CD8-positive, alpha-beta memory T cell (primary cell): ENCODE results near the gene SAMD8. TPM values are rescaled to one million over a fixed set of nuclear protein-coding genes. Genes with fewer than 3 reads are reported as not detected.
A peak's percentile ranks its signal among the peaks of the same experiment; 100 is the strongest.

Source experiments
- CTCF ChIA-PET: fragments of 350-600 bp; sonication (Branson Sonifier 250); formaldehyde crosslinking; loops from one replicate; lab custom pipeline; 2021; ENCODE audit warnings: antibody characterized with exemption; lab: Charles Lee
- POLR2A ChIA-PET: fragments of 350-600 bp; sonication (Branson Sonifier 250); formaldehyde crosslinking; loops from one replicate; lab custom pipeline; 2021; ENCODE audit warnings: antibody characterized with exemption; lab: Charles Lee
- DNase-seq, 5 donors: peaks; one replicate each; pipeline versions ENCODE4 v3.0.0 to v3.0.0-alpha.2; 2020 to 2022; ENCODE audit warnings: mixed read lengths in 1 of 5
- H3K27ac ChIP-seq: one replicate; pipeline ENCODE4 v1.7.0; 2013; ENCODE audit warnings: low read depth, mild to moderate bottlenecking, low read length, moderate library complexity
- H3K27me3 ChIP-seq: 2 replicates; pipeline ENCODE4 v1.7.0; 2013; ENCODE audit warnings: low read length, mild to moderate bottlenecking; ENCODE audit not compliant: insufficient read depth, poor library complexity, severe bottlenecking
- H3K36me3 ChIP-seq: 2 replicates; pipeline ENCODE4 v1.7.0; 2013; ENCODE audit warnings: mild to moderate bottlenecking, low read length, moderate library complexity; ENCODE audit not compliant: insufficient read depth
- H3K4me1 ChIP-seq: 2 replicates; pipeline ENCODE4 v1.7.0; 2013; ENCODE audit warnings: mild to moderate bottlenecking, low read length, moderate library complexity; ENCODE audit not compliant: insufficient read depth
- H3K4me3 ChIP-seq: 2 replicates; pipeline ENCODE4 v1.7.0; 2013; ENCODE audit warnings: mild to moderate bottlenecking, low read length
- H3K9me3 ChIP-seq: 2 replicates; pipeline ENCODE4 v1.7.0; 2013; ENCODE audit warnings: mild to moderate bottlenecking, low read length
- H3K27ac Mint-ChIP-seq, 8 donors: one replicate each; pipeline ENCODE4 v1.8.0; 2020 to 2021; ENCODE audit warnings: mixed read lengths in 8 of 8, mild to moderate bottlenecking in 6 of 8, inconsistent platforms in 3 of 8, moderate library complexity in 3 of 8
- H3K27me3 Mint-ChIP-seq, 2 donors: one replicate each; pipeline ENCODE4 v1.8.0; 2020 to 2021; ENCODE audit warnings: mixed read lengths in 2 of 2, mild to moderate bottlenecking in 1 of 2, moderate library complexity in 1 of 2
- H3K36me3 Mint-ChIP-seq, 3 donors: one replicate each; pipeline ENCODE4 v1.8.0; 2020 to 2021; ENCODE audit warnings: mixed read lengths in 3 of 3, inconsistent platforms in 1 of 3, mild to moderate bottlenecking in 1 of 3
- H3K4me1 Mint-ChIP-seq, 3 donors: one replicate each; pipeline ENCODE4 v1.8.0; 2020 to 2021; ENCODE audit warnings: mixed read lengths in 3 of 3, inconsistent platforms in 1 of 3, mild to moderate bottlenecking in 1 of 3
- H3K4me3 Mint-ChIP-seq, 7 donors: one replicate each; pipeline ENCODE4 v1.8.0; 2020 to 2021; ENCODE audit warnings: mixed read lengths in 7 of 7, mild to moderate bottlenecking in 6 of 7, moderate library complexity in 4 of 7, inconsistent platforms in 2 of 7
- H3K9me3 Mint-ChIP-seq, 5 donors: one replicate each; pipeline ENCODE4 v1.8.0; 2020 to 2022; ENCODE audit warnings: mixed read lengths in 5 of 5, mild to moderate bottlenecking in 3 of 5, moderate library complexity in 2 of 5, inconsistent platforms in 1 of 5
- polyA plus RNA-seq: library from polyadenylated mRNA; unstranded; fragments of 300-500 nt; fragmentation: Illumina TruSeq; gene quantifications from one replicate; pipeline ENCODE4 v1.2.3, GENCODE V29; 2021
- total RNA-seq, 2 experiments: library from RNA; stranded (reverse); gene quantifications; one replicate each; pipeline ENCODE4 v1.2.3, GENCODE V29; 2021

The SAMD8 gene
- total and polyA plus RNA-seq, 3 experiments from 2014 or later: 5.9 to 16.4 (median 15.0) TPM

DNA sequence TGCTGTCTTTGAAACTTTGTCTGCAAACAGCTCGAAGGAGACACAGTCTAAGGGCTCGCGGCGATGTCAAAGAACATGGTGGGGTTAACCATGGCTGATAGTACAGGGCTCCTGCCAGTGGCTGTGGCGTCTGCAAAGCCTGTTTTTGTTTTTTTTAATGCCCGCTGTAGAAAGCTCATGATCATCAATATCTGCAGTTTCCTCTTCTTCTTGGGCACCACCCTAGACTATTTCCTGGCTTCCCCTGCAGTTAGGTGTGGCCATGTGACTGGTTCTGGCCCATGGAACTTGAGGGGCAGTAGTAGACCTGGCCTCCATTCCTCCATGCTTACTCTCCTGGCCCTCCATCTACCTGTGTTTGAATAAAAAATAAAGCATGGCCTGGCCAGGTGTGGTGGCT lies 21.8 kb upstream of the SAMD8 start:
- DNase-seq: no peak
- Mint-ChIP-seq H3K4me3 (no peak overlapping the region), H3K9me3 (no peaks in the 10 kb centered on the region), H3K36me3 (no peaks in the 10 kb centered on the region), H3K27me3 (peaks cover 0 to 3% of the 10 kb centered on the region in 2 donors), H3K4me1 (peaks cover 4 to 13% (median 7%) of the 10 kb centered on the region in 3 donors), H3K27ac (peak overlapping the region in 1 of 8 donors; percentile 47)
- Histone ChIP-seq H3K9me3 (no peaks in the 10 kb centered on the region), H3K27ac (no peak overlapping the region), H3K4me1 (no peaks in the 10 kb centered on the region), H3K36me3 (no peaks in the 10 kb centered on the region), H3K27me3 (no peaks in the 10 kb centered on the region), H3K4me3 (no peak overlapping the region)
- POLR2A ChIA-PET: interaction anchor here (0.6 kb wide), 1 partner anchor 889 kb away, joined by 3 read pairs; no protein-coding TSS in a partner anchor
- CTCF ChIA-PET: interaction anchor here (1.8 kb wide), 1 partner anchor 9 kb away, joined by 5 read pairs; no protein-coding TSS in a partner anchor

DNA sequence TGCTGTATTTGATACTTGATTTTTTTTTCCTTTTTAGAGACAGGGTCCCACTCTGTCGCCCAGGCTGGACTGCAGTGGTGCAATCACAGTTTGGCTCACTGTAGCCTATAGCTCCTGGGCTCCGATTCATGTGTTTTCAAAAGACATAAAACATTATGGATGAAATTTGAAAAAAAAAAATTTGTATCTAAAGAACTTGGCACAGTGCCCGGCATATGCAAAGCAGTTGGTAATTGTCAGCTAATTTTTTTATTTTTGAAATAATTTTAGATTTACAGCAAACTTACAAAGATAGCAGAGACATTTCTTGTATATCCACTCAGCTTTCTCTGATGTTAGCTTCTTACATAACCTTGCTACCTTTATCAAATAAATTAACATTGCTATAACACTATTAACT lies 20.3 kb upstream of the SAMD8 start:
- no peak overlapping the region for H3K27ac Mint-ChIP-seq
- CTCF ChIA-PET: interaction anchor here (1.5 kb wide), 1 partner anchor 9 kb away, joined by 4 read pairs; no protein-coding TSS in a partner anchor
- DNase-seq: no peak
- Histone ChIP-seq H3K4me3 (no peak overlapping the region), H3K27me3 (no peaks in the 10 kb centered on the region), H3K9me3 (no peaks in the 10 kb centered on the region), H3K27ac (no peak overlapping the region), H3K4me1 (no peaks in the 10 kb centered on the region), H3K36me3 (no peaks in the 10 kb centered on the region)
- POLR2A ChIA-PET: no interaction called here
- no peaks in the 10 kb centered on the region for H3K36me3 Mint-ChIP-seq
- H3K4me3 Mint-ChIP-seq: no peak overlapping the region
- H3K4me1 Mint-ChIP-seq: peaks cover 4 to 13% (median 7%) of the 10 kb centered on the region in 3 donors
- peaks cover 0 to 3% of the 10 kb centered on the region in 2 donors for H3K27me3 Mint-ChIP-seq
- H3K9me3 Mint-ChIP-seq: no peaks in the 10 kb centered on the region

DNA sequence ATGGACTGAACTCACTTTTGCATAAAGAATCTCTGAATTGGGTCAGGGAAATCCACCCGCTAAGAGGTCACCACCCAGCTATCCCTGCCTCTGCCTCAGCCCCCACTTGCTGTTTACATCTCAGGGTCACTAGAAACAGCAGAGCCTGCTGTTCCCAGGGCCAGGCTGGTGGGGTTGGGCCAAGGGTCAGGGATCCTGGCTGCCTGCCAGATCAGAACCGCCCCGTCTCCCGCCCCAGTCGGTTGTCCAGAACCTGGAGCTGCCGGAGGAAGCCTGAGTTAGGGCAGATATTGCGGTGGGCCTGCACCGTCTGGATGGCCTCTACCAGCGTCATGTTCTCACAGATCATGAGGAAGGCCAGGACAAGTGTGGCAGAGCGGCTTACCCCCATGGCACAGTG lies 17.0 kb upstream of the SAMD8 start:
- Histone ChIP-seq H3K9me3 (no peaks in the 10 kb centered on the region), H3K36me3 (no peaks in the 10 kb centered on the region), H3K27ac (no peak overlapping the region), H3K4me1 (no peaks in the 10 kb centered on the region), H3K4me3 (no peak overlapping the region), H3K27me3 (no peaks in the 10 kb centered on the region)
- ChIA-PET POLR2A (interaction anchor here (0.6 kb wide), 1 partner anchor 269 kb away, joined by 4 read pairs; no protein-coding TSS in a partner anchor), CTCF (interaction anchor here (1.6 kb wide), 1 partner anchor 11 kb away, joined by 4 read pairs; no protein-coding TSS in a partner anchor)
- Mint-ChIP-seq H3K36me3 (no peaks in the 10 kb centered on the region), H3K27ac (no peak overlapping the region), H3K4me3 (no peak overlapping the region), H3K27me3 (peaks cover 0 to 3% of the 10 kb centered on the region in 2 donors), H3K9me3 (no peaks in the 10 kb centered on the region), H3K4me1 (peaks cover 4 to 6% (median 4%) of the 10 kb centered on the region in 3 donors)
- no peak for DNase-seq

DNA sequence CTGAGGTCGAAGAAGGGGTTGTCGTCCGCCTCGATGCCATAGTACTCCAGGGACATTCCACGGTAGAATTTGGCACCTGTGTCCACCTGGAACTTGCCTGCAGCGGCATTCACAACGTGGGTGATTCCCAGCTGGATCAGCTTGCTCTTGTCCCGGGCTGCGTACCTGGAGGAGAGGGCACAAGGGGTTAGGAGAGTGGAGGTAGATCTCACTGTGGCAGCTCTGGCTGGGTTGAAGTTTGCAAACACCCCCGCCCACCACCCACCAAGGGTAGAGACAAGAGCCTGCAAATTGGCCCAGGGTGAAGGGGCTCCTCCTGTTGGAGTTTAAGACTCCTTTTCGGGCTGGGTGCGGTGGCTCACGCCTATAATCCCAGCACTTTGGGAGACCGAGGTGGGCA lies 15.8 kb upstream of the SAMD8 start:
- Mint-ChIP-seq H3K9me3 (no peaks in the 10 kb centered on the region), H3K36me3 (no peaks in the 10 kb centered on the region), H3K27me3 (peaks cover 0 to 3% of the 10 kb centered on the region in 2 donors), H3K4me3 (no peak overlapping the region), H3K4me1 (peaks cover 0 to 4% (median 1%) of the 10 kb centered on the region in 3 donors), H3K27ac (peak overlapping the region in 1 of 8 donors; percentile 24)
- DNase-seq: no peak
- no peaks in the 10 kb centered on the region for H3K36me3 ChIP-seq
- no peak overlapping the region for H3K27ac ChIP-seq
- no peaks in the 10 kb centered on the region for H3K27me3 ChIP-seq
- POLR2A ChIA-PET: no interaction called here
- H3K4me1 ChIP-seq: no peaks in the 10 kb centered on the region
- H3K9me3 ChIP-seq: no peaks in the 10 kb centered on the region
- CTCF ChIA-PET: interaction anchor here (1.6 kb wide), 1 partner anchor 10 kb away, joined by 4 read pairs; no protein-coding TSS in a partner anchor
- H3K4me3 ChIP-seq: no peak overlapping the region

DNA sequence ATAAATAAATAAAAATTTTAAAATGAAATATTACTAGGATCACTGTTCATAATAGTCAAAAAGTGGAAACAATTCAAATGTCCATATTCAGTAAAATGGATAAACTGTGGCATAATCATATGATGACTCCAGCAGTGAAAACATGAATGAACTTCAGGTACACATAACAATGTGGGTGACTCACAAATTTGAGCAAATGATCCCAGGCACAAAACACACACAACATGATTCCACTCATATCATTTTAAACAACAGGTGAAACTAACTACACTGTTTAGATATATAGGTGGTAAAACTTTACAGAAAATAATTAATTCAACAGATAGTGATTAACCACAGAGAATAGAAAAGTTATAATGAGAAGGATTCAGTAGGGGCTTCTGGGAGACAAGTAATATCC lies 14.7 kb upstream of the SAMD8 start:
- POLR2A ChIA-PET: interaction anchor here (0.6 kb wide), 1 partner anchor 845 kb away, joined by 4 read pairs; no protein-coding TSS in a partner anchor

DNA sequence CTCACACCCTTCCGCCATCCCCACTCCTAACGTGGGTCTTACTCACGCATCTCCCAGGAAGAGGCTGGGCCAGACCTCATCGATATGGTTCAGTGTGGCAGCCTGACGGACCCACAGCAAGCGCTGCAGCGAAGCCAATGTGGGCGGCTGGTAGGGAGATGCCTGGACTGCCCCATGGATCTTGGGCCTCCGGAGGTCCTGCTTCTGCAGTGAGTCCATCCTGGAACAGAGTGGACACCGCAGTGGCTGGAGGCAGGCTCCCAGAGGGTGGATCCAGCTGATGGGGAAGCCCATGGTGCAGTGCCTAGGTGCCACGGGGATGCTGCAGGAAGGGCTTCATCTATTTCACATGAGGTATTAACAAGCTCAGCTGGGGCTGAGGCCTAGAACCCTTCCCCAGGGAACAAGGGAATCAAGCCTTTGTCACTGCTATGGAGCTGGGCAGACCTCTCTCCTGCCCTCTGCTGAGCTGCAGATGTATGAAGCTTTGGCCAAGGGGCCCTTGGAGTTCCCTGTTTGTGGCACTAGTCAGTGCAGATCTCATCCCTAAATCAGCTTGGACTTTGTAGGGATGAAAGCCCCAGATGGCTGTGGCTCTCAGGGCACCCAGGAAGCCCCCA lies 13.7 kb upstream of the SAMD8 start:
- Mint-ChIP-seq H3K4me3 (no peak overlapping the region), H3K27ac (no peak overlapping the region), H3K27me3 (peaks cover 0 to 3% of the 10 kb centered on the region in 2 donors), H3K36me3 (no peaks in the 10 kb centered on the region), H3K4me1 (peaks cover 0 to 4% (median 2%) of the 10 kb centered on the region in 3 donors), H3K9me3 (no peaks in the 10 kb centered on the region)
- no peak for DNase-seq
- H3K4me3 ChIP-seq: no peak overlapping the region
- POLR2A ChIA-PET: no interaction called here
- H3K9me3 ChIP-seq: no peaks in the 10 kb centered on the region
- no peaks in the 10 kb centered on the region for H3K36me3 ChIP-seq
- H3K4me1 ChIP-seq: no peaks in the 10 kb centered on the region
- no peak overlapping the region for H3K27ac ChIP-seq
- CTCF ChIA-PET: interaction anchor here (0.7 to 2.2 kb wide), 6 partner anchors 9 to 947 kb away, joined by 3 to 9 read pairs (median 4); partner anchors contain the start of genes ADK, AP3M1 and COMTD1
- H3K27me3 ChIP-seq: no peaks in the 10 kb centered on the region

More for the DNA sequence above, 14.7 kb upstream of the SAMD8 start:
- Mint-ChIP-seq H3K4me3 (no peak overlapping the region), H3K27me3 (peaks cover 0 to 3% of the 10 kb centered on the region in 2 donors), H3K4me1 (peaks cover 0 to 4% (median 2%) of the 10 kb centered on the region in 3 donors), H3K27ac (peak overlapping the region in 1 of 8 donors; percentile 15), H3K9me3 (no peaks in the 10 kb centered on the region), H3K36me3 (no peaks in the 10 kb centered on the region)
- CTCF ChIA-PET: interaction anchor here (1.8 kb wide), 1 partner anchor 853 kb away, joined by 9 read pairs; no protein-coding TSS in a partner anchor
- no peak overlapping the region for H3K27ac ChIP-seq
- no peaks in the 10 kb centered on the region for H3K36me3 ChIP-seq
- no peaks in the 10 kb centered on the region for H3K9me3 ChIP-seq
- no peaks in the 10 kb centered on the region for H3K4me1 ChIP-seq
- no peak overlapping the region for H3K4me3 ChIP-seq
- H3K27me3 ChIP-seq: no peaks in the 10 kb centered on the region
- DNase-seq: no peak

DNA sequence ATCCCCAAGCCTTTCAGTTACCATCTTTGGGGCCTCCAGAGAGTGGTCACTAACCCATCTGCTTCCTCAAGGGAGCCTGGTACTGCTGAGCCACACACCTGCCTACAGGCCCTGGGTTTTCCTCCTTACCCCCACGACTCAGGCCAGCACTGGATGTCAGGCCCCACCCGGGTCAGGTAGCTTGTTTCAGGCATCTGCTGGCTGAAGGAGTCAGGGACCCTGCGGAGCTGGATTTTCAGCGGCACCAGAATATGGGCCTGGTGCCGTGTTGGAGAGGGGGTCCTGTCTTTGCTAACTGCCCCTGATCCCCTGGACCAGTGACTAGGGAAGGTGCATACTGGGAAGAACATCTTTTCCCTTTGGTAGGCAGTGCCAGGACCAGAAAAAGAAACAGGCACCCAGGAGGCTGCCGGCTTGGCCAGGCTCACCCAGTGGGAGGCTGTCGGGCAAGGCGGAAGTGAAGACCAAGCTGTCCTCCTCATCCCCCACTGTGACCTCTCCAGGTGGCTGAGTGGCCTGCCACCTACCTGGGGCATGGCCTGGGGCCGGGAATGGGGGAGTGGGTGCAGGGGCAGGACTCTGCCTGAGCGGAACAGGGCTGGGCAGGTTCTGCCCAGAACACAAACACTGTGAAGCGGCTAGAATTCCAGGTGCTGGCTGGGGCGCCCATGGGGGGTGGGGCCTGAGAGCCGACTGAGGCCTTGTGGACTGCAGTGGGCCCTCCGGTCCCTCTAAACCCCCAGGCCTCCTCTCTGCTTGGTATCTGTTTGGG lies 12.4 kb upstream of the SAMD8 start:
- Mint-ChIP-seq H3K27me3 (peaks cover 0 to 3% of the 10 kb centered on the region in 2 donors), H3K4me1 (peaks cover 0 to 4% (median 2%) of the 10 kb centered on the region in 3 donors), H3K27ac (no peak overlapping the region), H3K9me3 (no peaks in the 10 kb centered on the region), H3K36me3 (no peaks in the 10 kb centered on the region), H3K4me3 (no peak overlapping the region)
- Histone ChIP-seq H3K4me3 (no peak overlapping the region), H3K4me1 (no peaks in the 10 kb centered on the region), H3K27me3 (no peaks in the 10 kb centered on the region), H3K9me3 (no peaks in the 10 kb centered on the region), H3K36me3 (no peaks in the 10 kb centered on the region), H3K27ac (no peak overlapping the region)
- ChIA-PET CTCF (interaction anchor here (1.1 to 3.3 kb wide), 10 partner anchors 8 to 868 kb away, joined by 3 to 15 read pairs (median 6); partner anchors contain the start of gene COMTD1), POLR2A (no interaction called here)
- DNase-seq: no peak
